Right lobe of liver (tissue), 6 donors: ENCODE results near the gene DNAH14. TPM values are rescaled to one million over a fixed set of nuclear protein-coding genes. Genes with fewer than 3 reads are reported as not detected.

Experiments used
- ATAC-seq, 4 donors: fragments of 200-7000 bp; cut with Tn5 transposase; one replicate each; pipeline ENCODE4 v1.9.1; 2020; ENCODE audit warnings: mild to moderate bottlenecking in 4 of 4, moderate library complexity in 4 of 4
- DNase-seq, 3 donors: peaks; one replicate each; pipeline ENCODE4 v3.0.0-alpha.2; 2020
- H3K27ac ChIP-seq, 3 donors: fragments of 200-600 bp; one replicate each; pipeline ENCODE4 v1.8.0; 2022
- H3K27me3 ChIP-seq, 2 donors: fragments of 200-600 bp; one replicate each; pipeline ENCODE4 v1.8.0; 2022
- H3K36me3 ChIP-seq, 4 donors: fragments of 200-600 bp; sonication (generic) in 1 of 4; one replicate each; pipeline versions ENCODE4 v1.5.1 to v1.8.0; 2017 to 2022; ENCODE audit warnings: control low read depth in 1 of 4
- H3K4me1 ChIP-seq, 4 donors: fragments of 200-600 bp; sonication (generic) in 1 of 4; one replicate each; pipeline versions ENCODE4 v1.5.1 to v1.8.0; 2017 to 2022; ENCODE audit warnings: control low read depth in 1 of 4
- H3K4me3 ChIP-seq, 3 donors: fragments of 200-600 bp; one replicate each; pipeline ENCODE4 v1.8.0; 2022
- H3K9me3 ChIP-seq, 4 donors: fragments of 200-600 bp; sonication (generic) in 1 of 4; one replicate each; pipeline versions ENCODE4 v1.5.1 to v1.8.0; 2017 to 2022; ENCODE audit warnings: control low read depth in 1 of 4
- CTCF ChIP-seq, 4 donors: fragments of 200-600 bp in 3 of 4; fragments of 450-650 bp in 1 of 4; IDR thresholded peaks; one replicate each; pipeline versions ENCODE4 v1.5.1 to v1.8.0; 2016 to 2022; ENCODE audit warnings: antibody characterized with exemption in 4 of 4, mild to moderate bottlenecking in 2 of 4
- POLR2A ChIP-seq: fragments of 450-650 bp; IDR thresholded peaks from one replicate; pipeline ENCODE4 v1.6.1; 2017; ENCODE audit warnings: antibody characterized with exemption, mild to moderate bottlenecking
- WGBS: methylation state at CpG from one replicate; pipeline ENCODE4 v1.1.6; 2018; ENCODE audit warnings: low coverage, low lambda C conversion rate; ENCODE audit not compliant: insufficient coverage; ENCODE audit errors: missing lambda C conversion rate; 5-methylcytosine and 5-hydroxymethylcytosine counted together
- intact Hi-C, 2 donors: fragments of 100-400 bp; cut with DNase I; formaldehyde crosslinking; loops; one replicate each; pipeline versions ENCODE4 v1.11.2 to v1.14.1; 2022
- total RNA-seq, 6 experiments: library from RNA; depleted of rRNA in 2 of 6; stranded (reverse); fragments of >200 nt in 2 of 6; fragmentation: NEBNext Ultra II Directional in 3 of 6; extraction: Animal tissue kit (Norgen Biotek cat#: 25700) in 3 of 6; gene quantifications; one replicate each; pipeline versions ENCODE4 v1.1.0 to v1.2.4, GENCODE V29; 2016 to 2023
- donor health status: DM: no; HTN: yes; CAD: no.
- donor health status: DM: no; HTN: no; CAD: no.
- donor health status: DM: no; HTN: no; CAD: no.
- donor health status: DM: no; HTN: yes; CAD: no.
- donor health status: DM: no; HTN: yes; CAD: no.

DNAH14 gene
- total RNA-seq, 6 experiments from 2014 or later = 8.0 to 17.1 (median 9.7) TPM

- ATAC-seq = no peak
- H3K4me1 ChIP-seq = no peaks in the 10 kb centered on the region
- intact Hi-C loops = no loop called here
- H3K27ac ChIP-seq = no peak overlapping the region
- no peak for TF ChIP-seq POLR2A
- no peak for TF ChIP-seq CTCF (IDR thresholded peaks at IDR 0.05)
- no peak for DNase-seq
- no peaks in the 10 kb centered on the region for H3K9me3 ChIP-seq
- WGBS = 49% methylated on average over 2 of the region's 2 CpGs
- no peak overlapping the region for H3K4me3 ChIP-seq
- no peaks in the 10 kb centered on the region for H3K36me3 ChIP-seq
- H3K27me3 ChIP-seq = no peaks in the 10 kb centered on the region
Observed at GRCh38 chr1:225257081-225257480, 327.6 kb downstream of the DNAH14 start.

DNA sequence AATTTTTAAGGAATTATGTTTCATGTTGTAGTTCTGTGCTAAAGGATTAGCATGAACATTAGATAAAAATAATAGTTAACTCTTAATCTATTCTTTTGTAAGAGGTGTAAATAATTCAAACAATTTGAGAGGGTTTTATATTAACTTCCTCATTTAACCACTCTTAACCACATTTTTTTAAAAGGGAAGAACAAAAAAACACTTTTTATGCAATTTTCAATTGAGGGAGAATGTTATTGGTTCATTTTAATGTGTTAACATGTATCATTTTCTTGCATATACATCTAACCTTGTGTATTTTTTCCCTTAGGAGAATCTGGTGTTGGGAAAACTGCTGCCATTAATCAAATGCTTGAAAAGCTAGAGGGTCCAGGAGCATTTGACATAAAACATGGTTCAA, 329.3 kb downstream of the DNAH14 start:
- no peak for ATAC-seq
- Histone ChIP-seq H3K9me3 (no peaks in the 10 kb centered on the region), H3K36me3 (no peaks in the 10 kb centered on the region)

GRCh38 chr1:225259542-225259941, 330.1 kb downstream of the DNAH14 start:
- ATAC-seq = no peak
- intact Hi-C loops = no loop called here
- WGBS = 58% methylated on average over 1 of the region's 1 CpG
- Histone ChIP-seq H3K36me3 (no peaks in the 10 kb centered on the region), H3K9me3 (no peaks in the 10 kb centered on the region), H3K4me1 (no peaks in the 10 kb centered on the region), H3K27me3 (no peaks in the 10 kb centered on the region), H3K4me3 (no peak overlapping the region), H3K27ac (no peak overlapping the region)
- TF ChIP-seq POLR2A = no peak
- DNase-seq = no peak

More for the DNA sequence above, 329.3 kb downstream of the DNAH14 start:
- Histone ChIP-seq H3K27me3 (no peaks in the 10 kb centered on the region), H3K4me1 (no peaks in the 10 kb centered on the region), H3K4me3 (no peak overlapping the region), H3K27ac (no peak overlapping the region)
- TF ChIP-seq POLR2A (no peak), CTCF (IDR thresholded peaks at IDR 0.05) (no peak)
- no peak for DNase-seq
- intact Hi-C loops = no loop called here

DNA sequence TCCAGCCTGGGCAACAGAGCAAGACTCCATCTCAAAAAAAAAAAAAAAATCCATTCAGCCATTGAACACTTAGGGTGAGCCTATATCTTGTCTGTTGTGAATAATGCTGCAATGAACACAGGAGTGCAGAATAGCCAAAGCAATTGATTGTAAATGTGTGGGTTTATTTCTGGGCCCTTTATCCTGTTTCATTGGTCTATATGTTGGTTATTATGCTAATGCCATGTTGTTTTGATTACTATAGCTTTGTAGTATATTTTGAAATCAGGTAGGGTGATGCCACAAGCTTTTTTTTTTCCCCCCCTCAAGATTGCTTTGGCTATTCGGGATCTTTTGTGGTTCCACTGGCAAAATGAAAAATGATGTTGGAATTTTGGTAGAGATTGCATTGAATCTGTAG, 330.8 kb downstream of the DNAH14 start:
- H3K36me3 ChIP-seq = no peaks in the 10 kb centered on the region
- no peaks in the 10 kb centered on the region for H3K9me3 ChIP-seq
- no peaks in the 10 kb centered on the region for H3K27me3 ChIP-seq
- DNase-seq (no peak), ATAC-seq (no peak)
- intact Hi-C loops = no loop called here
- H3K4me1 ChIP-seq = no peaks in the 10 kb centered on the region
- WGBS = 50% methylated on average over 1 of the region's 1 CpG
- no peak overlapping the region for H3K4me3 ChIP-seq
- no peak for TF ChIP-seq CTCF (IDR thresholded peaks at IDR 0.05)
- TF ChIP-seq POLR2A = no peak
- H3K27ac ChIP-seq = no peak overlapping the region

DNA sequence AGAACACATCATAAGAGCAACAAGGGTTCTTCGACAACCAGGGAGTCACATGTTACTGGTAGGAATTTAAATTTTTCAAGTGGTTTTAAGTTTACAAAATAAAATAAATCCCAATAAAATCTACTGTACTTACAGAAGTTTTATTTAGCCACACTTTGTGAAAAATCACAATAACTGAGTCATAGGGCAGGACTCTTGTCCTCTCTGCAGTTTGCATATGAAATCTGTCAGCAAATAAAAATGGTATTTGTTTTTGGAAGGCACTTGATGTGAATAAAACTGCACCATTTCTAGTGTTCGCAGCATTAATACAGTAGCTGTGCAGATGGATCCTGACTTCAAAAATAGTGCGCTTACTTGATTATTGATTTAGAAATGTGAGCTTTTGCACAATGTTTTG, 348.0 kb downstream of the DNAH14 start:
- H3K4me3 ChIP-seq = no peak overlapping the region
- TF ChIP-seq POLR2A = no peak
- no peak for TF ChIP-seq CTCF (IDR thresholded peaks at IDR 0.05)
- H3K27me3 ChIP-seq = no peaks in the 10 kb centered on the region
- H3K27ac ChIP-seq = no peak overlapping the region
- no peaks in the 10 kb centered on the region for H3K36me3 ChIP-seq
- ATAC-seq = no peak
- 88% methylated on average over 3 of the region's 3 CpGs for WGBS
- DNase-seq = no peak
- H3K4me1 ChIP-seq = no peaks in the 10 kb centered on the region
- intact Hi-C loops = no loop called here
- no peaks in the 10 kb centered on the region for H3K9me3 ChIP-seq
